MM.1S (cell line): ENCODE data around the gene UNC5CL.

Experiments
- EZH2 ChIP-seq: fragments of 300-600 bp; sonication (generic); optimal IDR thresholded peaks from 2 replicates; pipeline ENCODE3; 2017; ENCODE audit warnings: low read depth, mild to moderate bottlenecking, antibody characterized with exemption, low read length, mixed read lengths
- EZH2phosphoT487 ChIP-seq: fragments of 300-600 bp; sonication (generic); IDR thresholded peaks from 2 replicates; pipeline ENCODE4 v1.6.1; 2018; ENCODE audit warnings: antibody characterized with exemption, low read length
- TF ChIP-seq, protein P1 (sequence below): fragments of 300-600 bp; sonication (generic); IDR thresholded peaks from 2 replicates; pipeline ENCODE4 v1.5.1; 2016; ENCODE audit warnings: antibody characterized with exemption, low read length, mixed read lengths

DNA sequence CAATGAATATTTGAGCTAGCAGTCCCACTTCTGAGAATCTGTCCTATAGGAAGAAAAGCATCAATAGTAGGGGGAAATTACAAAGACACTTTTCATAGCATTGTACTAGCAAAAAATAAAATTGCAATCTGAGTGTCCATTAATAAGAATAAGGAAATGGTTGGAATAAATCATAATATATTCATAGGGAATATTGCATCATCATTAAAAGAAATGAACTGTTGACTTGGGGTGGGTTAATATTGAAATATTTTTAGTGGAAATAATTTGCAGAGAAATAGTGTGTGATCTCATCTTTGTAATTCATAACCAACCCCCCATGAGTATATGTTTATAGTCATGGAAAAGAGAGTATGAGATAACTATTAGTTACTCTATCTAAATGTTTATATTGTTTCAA lies 46.2 kb upstream of the UNC5CL start:
- TF ChIP-seq, protein P1, sequence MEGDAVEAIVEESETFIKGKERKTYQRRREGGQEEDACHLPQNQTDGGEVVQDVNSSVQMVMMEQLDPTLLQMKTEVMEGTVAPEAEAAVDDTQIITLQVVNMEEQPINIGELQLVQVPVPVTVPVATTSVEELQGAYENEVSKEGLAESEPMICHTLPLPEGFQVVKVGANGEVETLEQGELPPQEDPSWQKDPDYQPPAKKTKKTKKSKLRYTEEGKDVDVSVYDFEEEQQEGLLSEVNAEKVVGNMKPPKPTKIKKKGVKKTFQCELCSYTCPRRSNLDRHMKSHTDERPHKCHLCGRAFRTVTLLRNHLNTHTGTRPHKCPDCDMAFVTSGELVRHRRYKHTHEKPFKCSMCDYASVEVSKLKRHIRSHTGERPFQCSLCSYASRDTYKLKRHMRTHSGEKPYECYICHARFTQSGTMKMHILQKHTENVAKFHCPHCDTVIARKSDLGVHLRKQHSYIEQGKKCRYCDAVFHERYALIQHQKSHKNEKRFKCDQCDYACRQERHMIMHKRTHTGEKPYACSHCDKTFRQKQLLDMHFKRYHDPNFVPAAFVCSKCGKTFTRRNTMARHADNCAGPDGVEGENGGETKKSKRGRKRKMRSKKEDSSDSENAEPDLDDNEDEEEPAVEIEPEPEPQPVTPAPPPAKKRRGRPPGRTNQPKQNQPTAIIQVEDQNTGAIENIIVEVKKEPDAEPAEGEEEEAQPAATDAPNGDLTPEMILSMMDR, result no peak
- TF ChIP-seq EZH2phosphoT487 (no peak), EZH2 (no peak)
